Neural crest cell (in vitro differentiated cells): ENCODE measurements around the gene SPAG16. TPM values are rescaled to one million over a fixed set of nuclear protein-coding genes. Genes with fewer than 3 reads are reported as not detected.

Experiments used
- DNase-seq: peaks from one replicate; pipeline ENCODE4 v3.0.0; 2021; ENCODE audit warnings: low read depth, mixed read lengths, low spot score
- H3K27ac Mint-ChIP-seq: one replicate; pipeline ENCODE4 v1.8.0; 2021; ENCODE audit warnings: mild to moderate bottlenecking, mixed read lengths; ENCODE audit not compliant: unreplicated experiment
- H3K27me3 Mint-ChIP-seq: 2 replicates; pipeline ENCODE4 v1.8.0; 2021; ENCODE audit warnings: low read depth, mild to moderate bottlenecking, mixed read lengths
- H3K36me3 Mint-ChIP-seq: 2 replicates; pipeline ENCODE4 v1.8.0; 2021; ENCODE audit warnings: low read depth, mild to moderate bottlenecking, mixed read lengths
- H3K4me1 Mint-ChIP-seq: 2 replicates; pipeline ENCODE4 v1.8.0; 2021; ENCODE audit warnings: mixed read lengths
- H3K4me3 Mint-ChIP-seq: one replicate; pipeline ENCODE4 v1.8.0; 2021; ENCODE audit warnings: mild to moderate bottlenecking, mixed read lengths
- H3K9me3 Mint-ChIP-seq: 2 replicates; pipeline ENCODE4 v1.8.0; 2021; ENCODE audit warnings: mixed read lengths
- total RNA-seq: library from RNA; stranded (reverse); gene quantifications from 2 replicates; pipeline ENCODE4 v1.2.1, GENCODE V29; 2021
- TF ChIP-seq, protein P1 (sequence below): fragments of 200-600 bp; sonication (generic); conservative IDR thresholded peaks from 2 replicates; pipeline ENCODE4 v1.5.0; 2021; ENCODE audit warnings: antibody characterized with exemption, mild to moderate bottlenecking

The SPAG16 gene
- total RNA-seq, 1 donor from 2014 or later, result 29.0 TPM

DNA sequence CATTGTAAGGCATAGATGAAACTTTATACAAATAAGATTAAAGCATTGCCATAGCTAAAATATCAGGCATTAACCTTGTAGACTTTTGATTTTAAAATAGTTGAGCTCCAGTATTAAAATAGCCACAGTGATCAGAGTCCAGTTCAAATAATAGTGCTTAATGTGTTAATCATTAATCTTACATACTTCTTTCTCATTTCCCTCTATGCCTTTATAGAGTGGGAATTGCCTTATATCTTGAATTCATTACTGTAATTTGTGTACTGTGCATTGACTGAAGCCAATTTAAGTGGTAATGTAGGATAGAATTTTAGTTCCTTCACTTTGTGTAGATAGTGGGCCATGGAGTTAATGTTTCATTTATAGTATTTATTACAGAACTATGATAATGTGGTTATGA lies 577.4 kb downstream of the SPAG16 start:
- no peaks in the 10 kb centered on the region for H3K4me1 Mint-ChIP-seq
- no peak overlapping the region for H3K4me3 Mint-ChIP-seq
- no peak overlapping the region for H3K27ac Mint-ChIP-seq
- no peaks in the 10 kb centered on the region for H3K27me3 Mint-ChIP-seq
- no peak for DNase-seq
- peaks cover 3% of the 10 kb centered on the region for H3K36me3 Mint-ChIP-seq
- TF ChIP-seq, protein P1, sequence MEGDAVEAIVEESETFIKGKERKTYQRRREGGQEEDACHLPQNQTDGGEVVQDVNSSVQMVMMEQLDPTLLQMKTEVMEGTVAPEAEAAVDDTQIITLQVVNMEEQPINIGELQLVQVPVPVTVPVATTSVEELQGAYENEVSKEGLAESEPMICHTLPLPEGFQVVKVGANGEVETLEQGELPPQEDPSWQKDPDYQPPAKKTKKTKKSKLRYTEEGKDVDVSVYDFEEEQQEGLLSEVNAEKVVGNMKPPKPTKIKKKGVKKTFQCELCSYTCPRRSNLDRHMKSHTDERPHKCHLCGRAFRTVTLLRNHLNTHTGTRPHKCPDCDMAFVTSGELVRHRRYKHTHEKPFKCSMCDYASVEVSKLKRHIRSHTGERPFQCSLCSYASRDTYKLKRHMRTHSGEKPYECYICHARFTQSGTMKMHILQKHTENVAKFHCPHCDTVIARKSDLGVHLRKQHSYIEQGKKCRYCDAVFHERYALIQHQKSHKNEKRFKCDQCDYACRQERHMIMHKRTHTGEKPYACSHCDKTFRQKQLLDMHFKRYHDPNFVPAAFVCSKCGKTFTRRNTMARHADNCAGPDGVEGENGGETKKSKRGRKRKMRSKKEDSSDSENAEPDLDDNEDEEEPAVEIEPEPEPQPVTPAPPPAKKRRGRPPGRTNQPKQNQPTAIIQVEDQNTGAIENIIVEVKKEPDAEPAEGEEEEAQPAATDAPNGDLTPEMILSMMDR, result no peak
- no peaks in the 10 kb centered on the region for H3K9me3 Mint-ChIP-seq

DNA sequence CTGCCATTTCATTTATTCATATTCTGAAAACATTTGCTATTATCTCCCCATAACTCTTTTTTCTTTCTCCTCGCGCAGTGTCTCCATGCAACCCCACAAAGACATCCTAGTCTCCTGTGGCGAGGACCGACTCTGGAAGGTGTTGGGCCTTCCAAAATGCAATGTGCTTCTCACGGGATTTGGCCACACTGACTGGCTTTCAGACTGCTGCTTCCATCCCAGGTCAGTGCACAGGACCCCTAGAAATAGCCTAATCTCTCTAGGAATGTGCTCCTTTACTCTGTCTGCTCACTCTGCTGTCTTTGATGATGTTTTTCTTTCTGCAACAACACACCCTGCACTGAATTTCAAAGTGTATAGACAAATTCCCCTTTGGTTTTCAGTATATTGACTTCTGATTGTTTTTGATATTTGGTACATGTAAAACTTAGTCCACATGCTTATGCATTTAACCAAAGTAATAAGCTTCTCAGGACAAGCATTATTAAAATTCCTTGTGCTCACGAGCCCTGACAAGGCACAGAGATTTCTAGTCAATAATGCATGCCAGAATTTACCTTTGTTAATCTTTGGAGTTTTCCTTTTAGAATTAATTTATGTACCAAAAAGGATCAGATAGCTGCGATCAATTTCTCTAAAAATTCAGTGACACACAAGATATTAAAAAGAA lies 578.3 kb downstream of the SPAG16 start:
- no peak for DNase-seq
- Mint-ChIP-seq H3K27ac (no peak overlapping the region), H3K36me3 (peaks cover 3% of the 10 kb centered on the region), H3K9me3 (no peaks in the 10 kb centered on the region), H3K27me3 (no peaks in the 10 kb centered on the region), H3K4me1 (no peaks in the 10 kb centered on the region), H3K4me3 (no peak overlapping the region)
- TF ChIP-seq, protein P1, result no peak

DNA sequence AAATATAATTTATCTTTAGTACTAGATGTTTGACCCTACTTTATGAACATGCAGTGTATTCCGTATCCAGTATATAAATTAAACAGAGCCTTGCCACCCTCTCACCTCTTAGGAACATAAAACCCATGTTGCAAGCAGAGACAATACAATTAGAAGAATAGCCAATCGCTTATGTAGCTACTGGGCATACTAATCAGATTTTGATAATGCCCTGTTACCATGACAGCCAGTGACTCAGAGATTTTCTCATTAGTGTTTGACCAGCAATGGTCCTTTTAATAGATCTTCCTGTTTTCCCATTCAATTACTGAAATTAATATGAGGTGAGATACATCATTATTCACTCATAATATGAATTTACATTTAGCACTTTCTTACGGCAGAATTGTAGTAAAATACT lies 579.3 kb downstream of the SPAG16 start:
- no peak for DNase-seq
- Mint-ChIP-seq H3K4me3 (no peak overlapping the region), H3K36me3 (peaks cover 3% of the 10 kb centered on the region), H3K27me3 (no peaks in the 10 kb centered on the region), H3K4me1 (no peaks in the 10 kb centered on the region), H3K27ac (no peak overlapping the region), H3K9me3 (no peaks in the 10 kb centered on the region)
- TF ChIP-seq, protein P1, result no peak

DNA sequence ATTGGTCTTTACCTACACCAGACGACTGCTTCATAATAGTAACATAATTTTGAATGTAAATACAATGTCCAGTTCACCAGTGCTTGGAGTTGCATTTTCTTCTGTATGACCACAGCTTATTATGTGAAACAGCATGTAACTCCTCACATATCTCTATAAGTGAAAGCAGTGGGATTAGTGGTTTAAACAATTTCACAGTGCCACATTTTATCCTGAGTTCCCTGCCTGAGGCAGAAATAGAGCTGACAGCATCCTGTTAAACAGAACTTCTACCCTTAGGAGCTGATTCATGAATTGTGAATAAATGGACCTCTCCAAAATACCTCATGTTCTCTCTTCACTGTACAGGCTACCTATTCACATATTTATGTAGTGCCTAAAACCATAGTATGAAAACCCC lies 584.3 kb downstream of the SPAG16 start:
- Mint-ChIP-seq H3K27me3 (no peaks in the 10 kb centered on the region), H3K4me1 (no peaks in the 10 kb centered on the region), H3K27ac (no peak overlapping the region), H3K9me3 (peaks cover 3% of the 10 kb centered on the region), H3K4me3 (no peak overlapping the region), H3K36me3 (peaks cover 3% of the 10 kb centered on the region)
- TF ChIP-seq, protein P1, result no peak
- DNase-seq, result no peak

DNA sequence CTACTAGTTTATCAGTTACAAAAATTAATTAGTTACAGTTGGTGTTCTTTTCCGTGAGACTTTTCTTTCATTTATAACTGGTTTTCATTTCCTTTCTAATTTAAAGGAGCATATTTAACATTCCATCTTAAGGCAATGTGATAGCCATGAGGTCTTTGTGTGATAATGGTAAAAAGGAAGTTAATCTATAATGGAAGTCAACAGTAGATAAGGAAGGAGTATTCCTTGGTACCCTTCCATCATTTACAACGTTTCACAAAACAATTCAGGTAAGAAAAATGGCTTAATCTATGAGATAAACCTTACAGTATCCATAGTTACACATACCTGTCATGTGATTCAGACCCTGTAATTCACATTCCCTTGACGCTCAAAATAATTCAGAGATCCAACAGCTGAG lies 601.2 kb downstream of the SPAG16 start:
- DNase-seq, result no peak
- Mint-ChIP-seq H3K36me3 (peaks cover 6% of the 10 kb centered on the region), H3K27me3 (no peaks in the 10 kb centered on the region), H3K4me1 (no peaks in the 10 kb centered on the region), H3K9me3 (peaks cover 9% of the 10 kb centered on the region), H3K4me3 (no peak overlapping the region), H3K27ac (no peak overlapping the region)
- TF ChIP-seq, protein P1, result no peak
